B cell (primary cell): Measurements from ENCODE around the gene USP21. TPM values are rescaled to one million over a fixed set of nuclear protein-coding genes. Genes with fewer than 3 reads are reported as not detected.

Experiments
- ATAC-seq: fragments of 200-7000 bp; cut with Tn5 transposase; one replicate; pipeline ENCODE4 v1.10.0; 2021; ENCODE audit warnings: low read depth, mild to moderate bottlenecking, moderate number of reproducible peaks, moderate library complexity
- CTCF ChIA-PET: fragments of 350-600 bp; sonication (Branson Sonifier 250); formaldehyde crosslinking; loops from one replicate; lab custom pipeline; 2021; ENCODE audit warnings: antibody characterized with exemption, inconsistent platforms; lab: Charles Lee
- POLR2A ChIA-PET: fragments of 350-600 bp; sonication (Branson Sonifier 250); formaldehyde crosslinking; loops from one replicate; lab custom pipeline; 2021; ENCODE audit warnings: antibody characterized with exemption; lab: Charles Lee
- DNase-seq: peaks from one replicate; pipeline ENCODE4 v3.0.0; 2013
- H2AFZ ChIP-seq: 2 replicates; pipeline ENCODE4 v1.6.1; 2012; ENCODE audit warnings: mild to moderate bottlenecking, low read depth, low read length; ENCODE audit not compliant: insufficient read depth, poor library complexity, severe bottlenecking
- H3K27ac ChIP-seq, 2 donors: 1 replicate in 1 of 2; 2 replicates in 1 of 2; pipeline ENCODE4 v1.5.1; 2012 to 2013; ENCODE audit warnings: low read length in 2 of 2, mild to moderate bottlenecking in 2 of 2, moderate library complexity in 1 of 2
- H3K27me3 ChIP-seq, 4 experiments: fragments of 200-600 bp in 1 of 4; sonication (generic) in 1 of 4; replicated peaks in 1 of 4; 1 replicate in 2 of 4; 2 replicates in 2 of 4; pipeline versions ENCODE4 v1.6.1 to v1.7.0; 2013 to 2016; ENCODE audit warnings: low read length in 3 of 4, mild to moderate bottlenecking in 2 of 4, mixed read lengths in 1 of 4, moderate library complexity in 1 of 4; ENCODE audit not compliant: insufficient read depth in 4 of 4, control insufficient read depth in 3 of 4; ENCODE audit errors: control extremely low read depth in 1 of 4
- H3K36me3 ChIP-seq, 2 experiments: replicated peaks in 1 of 2; 1 replicate in 1 of 2; 2 replicates in 1 of 2; pipeline versions ENCODE4 v1.6.1 to v1.7.1; 2013; ENCODE audit warnings: low read length in 1 of 2; ENCODE audit not compliant: insufficient read depth in 2 of 2, control insufficient read depth in 1 of 2; ENCODE audit errors: control extremely low read depth in 1 of 2, extremely low read depth in 1 of 2
- H3K4me1 ChIP-seq, 2 donors: fragments of 200-600 bp in 1 of 2; sonication (generic) in 1 of 2; 1 replicate in 1 of 2; 2 replicates in 1 of 2; pipeline versions ENCODE4 v1.5.1 to v1.6.1; 2013 to 2017; ENCODE audit warnings: low read length in 2 of 2; ENCODE audit not compliant: control insufficient read depth in 2 of 2, insufficient read depth in 2 of 2
- H3K4me2 ChIP-seq: replicated peaks from 2 replicates; pipeline ENCODE3; 2012; ENCODE audit warnings: mild to moderate bottlenecking, low read depth, low read length; ENCODE audit not compliant: poor library complexity, severe bottlenecking
- H3K4me3 ChIP-seq, 5 experiments: fragments of 200-600 bp in 1 of 5; sonication (generic) in 1 of 5; 1 replicate in 3 of 5; 2 replicates in 2 of 5; pipeline versions ENCODE4 v1.5.1 to v1.7.0; 2011 to 2016; ENCODE audit warnings: low read length in 4 of 5, mild to moderate bottlenecking in 4 of 5, low read depth in 2 of 5, control low read depth in 1 of 5, moderate library complexity in 1 of 5; ENCODE audit not compliant: insufficient read depth in 1 of 5; ENCODE audit errors: control extremely low read depth in 1 of 5, extremely low read depth in 1 of 5
- H3K79me2 ChIP-seq: fragments of 200-600 bp; sonication (generic); one replicate; pipeline ENCODE4 v1.6.0; 2016; ENCODE audit warnings: low read length; ENCODE audit not compliant: control insufficient read depth, insufficient read depth
- H3K9ac ChIP-seq: fragments of 200-600 bp; sonication (generic); 2 replicates; pipeline ENCODE4 v1.6.1; 2017; ENCODE audit warnings: mild to moderate bottlenecking, low read length, moderate library complexity
- H3K9me3 ChIP-seq, 3 donors: one replicate each; pipeline versions ENCODE4 v1.6.1 to v1.7.1; 2013; ENCODE audit warnings: low read length in 2 of 3; ENCODE audit not compliant: control insufficient read depth in 2 of 3, insufficient read depth in 1 of 3; ENCODE audit errors: control extremely low read depth in 1 of 3
- H4K20me1 ChIP-seq: 2 replicates; pipeline ENCODE4 v1.6.0; 2012; ENCODE audit warnings: mild to moderate bottlenecking, low read length; ENCODE audit not compliant: insufficient read depth, control insufficient read depth, poor library complexity, severe bottlenecking
- H3K27ac Mint-ChIP-seq: one replicate; pipeline ENCODE4 v1.8.0; 2021; ENCODE audit warnings: mixed read lengths
- H3K27me3 Mint-ChIP-seq: one replicate; pipeline ENCODE4 v1.8.0; 2021; ENCODE audit warnings: mixed read lengths
- H3K4me1 Mint-ChIP-seq: one replicate; pipeline ENCODE4 v1.8.0; 2021; ENCODE audit warnings: mixed read lengths
- H3K4me3 Mint-ChIP-seq: one replicate; pipeline ENCODE4 v1.8.0; 2021; ENCODE audit warnings: mixed read lengths
- H3K9me3 Mint-ChIP-seq: one replicate; pipeline ENCODE4 v1.8.0; 2022; ENCODE audit warnings: mixed read lengths; ENCODE audit not compliant: insufficient read depth
- CTCF ChIP-seq: fragments of 200-600 bp; IDR thresholded peaks from one replicate; pipeline ENCODE4 v1.8.0; 2022; ENCODE audit warnings: antibody characterized with exemption, mild to moderate bottlenecking
- EZH2 ChIP-seq: IDR thresholded peaks from 2 replicates; pipeline ENCODE4 v1.6.1; 2012; ENCODE audit warnings: borderline replicate concordance, low read depth, mild to moderate bottlenecking, moderate library complexity, low read length; ENCODE audit not compliant: insufficient read depth, poor library complexity, severe bottlenecking
- WGBS: methylation state at CpG from one replicate; pipeline ENCODE4 v1.1.5; 2013; ENCODE audit warnings: missing lambda C conversion rate; ENCODE audit not compliant: insufficient coverage; 5-methylcytosine and 5-hydroxymethylcytosine counted together
- intact Hi-C: fragments of 100-400 bp; cut with micrococcal nuclease; formaldehyde crosslinking; loops from one replicate; pipeline ENCODE4 v1.10.0; 2022
- polyA minus RNA-seq: library from RNA; depleted of rRNA, polyadenylated mRNA; stranded (reverse); fragments of >200 nt; gene quantifications from 2 replicates; pipeline ENCODE4 v1.2.3, GENCODE V29; 2012
- polyA plus RNA-seq: library from polyadenylated mRNA; depleted of rRNA; stranded (reverse); fragments of >200 nt; gene quantifications from 2 replicates; pipeline ENCODE4 v1.2.3, GENCODE V29; 2012
- total RNA-seq, 2 donors: library from RNA; stranded (reverse); fragments of 120-200 nt in 1 of 2; gene quantifications; 1 replicate in 1 of 2; 2 replicates in 1 of 2; pipeline versions ENCODE4 v1.2.3 to v1.2.4, GENCODE V29; 2013 to 2022

The USP21 gene, protein sequence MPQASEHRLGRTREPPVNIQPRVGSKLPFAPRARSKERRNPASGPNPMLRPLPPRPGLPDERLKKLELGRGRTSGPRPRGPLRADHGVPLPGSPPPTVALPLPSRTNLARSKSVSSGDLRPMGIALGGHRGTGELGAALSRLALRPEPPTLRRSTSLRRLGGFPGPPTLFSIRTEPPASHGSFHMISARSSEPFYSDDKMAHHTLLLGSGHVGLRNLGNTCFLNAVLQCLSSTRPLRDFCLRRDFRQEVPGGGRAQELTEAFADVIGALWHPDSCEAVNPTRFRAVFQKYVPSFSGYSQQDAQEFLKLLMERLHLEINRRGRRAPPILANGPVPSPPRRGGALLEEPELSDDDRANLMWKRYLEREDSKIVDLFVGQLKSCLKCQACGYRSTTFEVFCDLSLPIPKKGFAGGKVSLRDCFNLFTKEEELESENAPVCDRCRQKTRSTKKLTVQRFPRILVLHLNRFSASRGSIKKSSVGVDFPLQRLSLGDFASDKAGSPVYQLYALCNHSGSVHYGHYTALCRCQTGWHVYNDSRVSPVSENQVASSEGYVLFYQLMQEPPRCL
- 50.2 and 53.3 TPM in 2 replicates for total RNA-seq
- total RNA-seq (2013): 22.8 TPM
- polyA plus RNA-seq: 75.8 and 81.6 TPM in 2 replicates
- polyA minus RNA-seq: 29.2 and 31.3 TPM in 2 replicates

GRCh38 chr1:161159087-161159912 is at the start of gene USP21:
Gene USP21, plus strand, starts transcription at chr1:161159500. Its CDS starts 1,141 bp downstream, at chr1:161160641.
- intact Hi-C loops: loop anchor here (1.0 to 10.0 kb wide), 4 partner anchors 18 to 814 kb away; partner anchors contain the start of genes B4GALT3, COPA, DEDD and NCSTN
- TF ChIP-seq EZH2: no peak
- no peak for TF ChIP-seq CTCF
- DNase-seq (peak; percentile 94), ATAC-seq (peak; percentile 96)
- no peaks in the 10 kb centered on the region for H3K27me3 ChIP-seq
- peak within 1 kb of the TSS; percentile 93 for H3K27ac Mint-ChIP-seq
- peaks cover 0 to 40% of the 10 kb centered on the region in 2 experiments for H3K36me3 ChIP-seq
- H3K79me2 ChIP-seq: peaks cover 37% of the 10 kb centered on the region
- ChIA-PET POLR2A (interaction anchor here (1.0 kb wide), 1 partner anchor 230 kb away, joined by 4 read pairs; no protein-coding TSS in a partner anchor), CTCF (interaction anchor here (1.0 to 2.0 kb wide), 6 partner anchors 11 to 223 kb away, joined by 3 to 5 read pairs (median 3); no protein-coding TSS in a partner anchor)
- H3K27ac ChIP-seq: peak within 1 kb of the TSS; percentile 74 to 76
- peak within 1 kb of the TSS; percentile 69 to 92 (median 85) for H3K4me3 ChIP-seq
- peaks cover 31 to 33% of the 10 kb centered on the region in 2 donors for H3K4me1 ChIP-seq
- H3K4me1 Mint-ChIP-seq: peaks cover 55% of the 10 kb centered on the region
- H3K27me3 Mint-ChIP-seq: no peaks in the 10 kb centered on the region
- H4K20me1 ChIP-seq: no peaks in the 10 kb centered on the region
- H3K9ac ChIP-seq: peak within 1 kb of the TSS; percentile 88
- H3K4me2 ChIP-seq: peak within 1 kb of the TSS; percentile 80
- H3K9me3 Mint-ChIP-seq: no peaks in the 10 kb centered on the region
- peaks cover 0 to 3% (median 0%) of the 10 kb centered on the region in 3 donors for H3K9me3 ChIP-seq
- H3K4me3 Mint-ChIP-seq: peak within 1 kb of the TSS; percentile 92
- 5% methylated on average over 60 of the region's 60 CpGs for WGBS
- H2AFZ ChIP-seq: peak within 1 kb of the TSS; percentile 90
